NCI-H510A treated with DMSO at 0.1 percent for 48 hours (cell line): ENCODE data around the gene SIRT5.

Source experiments
- DNase-seq: peaks from one replicate; lab custom pipeline; 2025; lab: John Stamatoyannopoulos, UW

The SIRT5 gene

DNA sequence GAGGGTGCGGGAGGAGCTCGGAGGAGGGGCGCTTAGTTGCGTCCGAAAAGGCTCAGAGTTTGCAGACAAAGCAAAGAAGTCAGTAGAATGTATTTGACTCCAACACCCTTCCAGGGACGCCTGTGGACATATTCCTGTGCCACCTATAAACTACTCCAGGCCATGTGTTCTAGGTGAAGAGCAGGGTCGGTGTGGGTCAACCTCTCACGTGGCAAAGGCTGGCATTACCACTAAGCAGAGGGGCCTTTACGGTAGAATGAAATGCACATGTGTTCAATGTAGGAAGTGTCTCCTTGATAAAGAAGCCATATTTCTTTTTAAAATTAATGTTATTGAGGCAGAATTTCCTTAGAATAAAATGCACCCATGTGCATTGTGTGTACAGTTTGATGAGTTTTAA, 15.4 kb downstream of the SIRT5 start:
- DNase-seq, result no peak

DNA sequence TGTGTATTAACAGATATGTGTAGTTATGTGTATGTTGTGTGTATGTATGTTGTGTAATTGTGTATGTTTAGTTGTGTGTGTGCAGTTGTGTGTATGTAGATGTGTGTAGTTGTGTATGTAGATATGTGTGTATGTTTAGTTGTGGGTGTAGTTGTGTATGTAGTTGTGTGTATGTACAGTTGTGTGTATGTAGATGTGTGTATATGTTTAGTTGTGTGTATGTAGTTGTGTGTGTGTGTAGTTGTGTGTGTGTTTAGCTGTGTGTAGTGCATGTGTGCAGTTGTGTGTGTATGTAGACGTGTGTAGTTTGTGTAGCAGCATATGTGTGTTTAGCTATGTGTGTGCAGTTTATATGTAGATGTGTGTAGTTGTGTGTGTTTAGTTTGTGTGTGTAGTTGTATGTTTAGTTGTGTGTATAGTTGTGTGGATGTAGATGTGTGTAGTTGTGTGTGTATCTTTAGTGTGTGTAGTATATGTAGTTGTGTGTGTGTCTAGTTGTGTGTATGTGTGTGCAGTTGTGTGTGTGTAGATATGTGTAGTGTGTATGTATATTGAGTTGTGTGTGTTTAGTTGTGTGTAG, 16.3 kb downstream of the SIRT5 start:
- no peak for DNase-seq

DNA sequence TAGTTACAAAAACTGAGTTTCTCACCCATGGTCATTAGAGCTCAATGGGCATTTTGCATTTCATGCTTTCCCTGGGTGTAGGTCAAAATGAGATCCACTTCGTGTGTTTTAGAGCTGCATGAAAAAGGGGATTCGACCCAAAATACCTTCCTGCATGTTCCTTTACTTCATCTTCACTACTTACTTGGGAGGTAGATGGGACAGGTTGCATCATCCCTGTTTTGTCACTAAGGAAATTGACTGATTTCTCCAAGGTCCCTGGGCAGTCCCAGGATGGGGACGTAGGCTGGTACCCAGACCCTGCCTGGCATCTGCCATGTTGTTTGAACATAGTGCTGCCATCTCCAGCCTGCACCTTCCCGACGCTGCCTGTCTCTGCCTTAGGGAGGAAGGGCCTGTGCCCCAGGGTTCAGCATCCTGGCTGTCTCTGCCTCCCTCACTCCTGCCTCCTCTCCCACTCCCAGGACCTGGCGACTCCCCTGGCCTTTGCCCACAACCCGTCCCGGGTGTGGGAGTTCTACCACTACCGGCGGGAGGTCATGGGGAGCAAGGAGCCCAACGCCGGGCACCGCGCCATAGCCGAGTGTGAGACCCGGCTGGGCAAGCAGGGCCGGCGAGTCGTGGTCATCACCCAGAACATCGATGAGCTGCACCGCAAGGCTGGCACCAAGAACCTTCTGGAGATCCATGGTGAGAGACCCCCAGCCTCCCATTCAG, 17.0 kb downstream of the SIRT5 start:
- no peak for DNase-seq

DNA sequence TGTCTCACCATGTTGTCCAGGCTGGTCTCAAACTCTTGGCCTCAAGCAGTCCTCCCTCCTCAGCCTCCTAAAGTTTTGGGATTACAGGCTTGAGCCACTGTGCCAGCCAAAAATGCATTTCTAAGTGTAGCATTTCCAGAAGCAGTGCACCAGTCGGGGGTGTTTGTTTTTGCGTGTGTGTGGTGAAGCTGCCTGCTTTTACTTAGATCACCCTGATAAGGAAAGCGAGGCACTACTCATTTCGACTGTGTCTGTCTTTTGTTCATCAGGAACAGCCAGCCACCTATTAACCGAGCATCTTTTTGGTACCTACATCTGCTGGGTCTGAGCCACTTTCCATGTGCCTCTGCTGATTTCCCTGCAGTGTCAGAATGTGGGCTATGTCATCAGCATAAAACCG, 18.7 kb downstream of the SIRT5 start:
- DNase-seq, result no peak

DNA sequence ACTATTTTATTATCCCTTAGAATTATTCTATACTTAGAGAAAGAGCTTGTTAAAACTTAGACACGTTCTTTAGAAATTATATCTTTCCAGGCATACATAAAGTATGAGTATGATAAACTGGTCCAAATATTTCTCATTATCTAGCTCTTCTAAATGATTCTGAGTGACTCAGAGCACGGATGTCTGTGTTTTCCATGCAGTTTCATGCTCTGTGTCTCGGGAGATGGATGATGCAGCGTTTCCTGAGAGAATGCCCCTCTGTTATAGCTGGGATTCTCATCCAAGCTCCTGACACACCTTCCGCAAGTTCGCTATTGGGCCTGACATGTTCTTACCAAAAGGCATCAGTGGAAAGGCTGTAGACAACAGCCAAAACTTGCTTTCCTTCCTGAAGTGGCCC, 19.3 kb downstream of the SIRT5 start:
- DNase-seq, result no peak

DNA sequence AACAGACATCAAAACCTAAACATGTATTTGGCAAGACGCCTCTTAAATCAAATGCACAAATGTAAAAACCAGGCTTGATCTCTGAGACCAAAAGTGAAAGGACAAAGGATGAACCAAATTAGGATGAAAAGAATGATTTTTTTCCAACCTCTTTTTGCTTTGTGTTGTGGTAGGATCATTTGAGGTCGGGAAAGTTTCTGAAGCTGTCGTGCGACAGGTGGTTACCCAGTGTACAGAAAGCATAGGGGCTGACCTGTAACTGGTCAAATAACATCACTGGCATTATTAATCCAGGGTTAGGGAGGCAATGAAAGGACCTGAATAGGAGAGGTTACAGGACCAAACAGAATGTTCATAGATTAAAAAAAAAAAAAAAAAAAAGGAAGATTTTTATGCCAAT, 22.7 kb downstream of the SIRT5 start:
- no peak for DNase-seq

DNA sequence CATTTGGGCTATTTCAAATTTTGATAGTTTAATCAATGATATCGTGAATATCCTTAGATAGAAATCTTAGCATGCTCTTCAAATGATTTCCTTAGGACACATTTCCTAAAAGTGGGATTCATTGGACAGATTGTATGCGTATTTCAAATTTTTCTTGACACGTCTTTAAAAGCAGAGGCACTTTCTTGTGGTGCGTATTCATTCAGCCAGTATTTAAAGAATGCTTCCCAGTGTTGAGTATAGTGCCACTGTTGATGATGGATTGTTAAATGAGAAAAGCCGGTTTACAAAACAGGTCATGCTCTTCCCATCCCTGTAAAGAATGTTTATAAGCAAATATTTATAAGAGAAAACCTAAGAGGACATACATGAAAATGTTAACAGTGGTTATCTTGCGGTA, 25.6 kb downstream of the SIRT5 start:
- no peak for DNase-seq

DNA sequence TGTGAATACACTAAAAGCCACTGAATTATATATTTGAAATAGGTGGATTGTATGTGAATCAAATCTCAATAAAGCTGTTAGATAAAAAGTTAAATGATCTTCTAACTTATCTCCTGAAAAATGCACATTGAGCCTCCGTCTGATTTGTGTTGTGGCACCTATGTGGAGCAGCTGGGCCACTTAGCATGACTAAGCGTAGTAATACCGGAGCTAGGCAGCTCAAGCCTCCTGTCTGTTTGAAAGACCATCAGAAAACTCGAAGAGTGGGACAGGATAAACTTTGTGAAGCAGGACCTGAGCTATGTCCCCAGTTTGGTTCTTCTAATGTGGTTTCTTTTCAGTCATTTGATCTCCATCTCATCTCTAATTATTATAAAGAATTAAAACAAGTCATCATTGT, 29.7 kb downstream of the SIRT5 start:
- DNase-seq, result no peak

DNA sequence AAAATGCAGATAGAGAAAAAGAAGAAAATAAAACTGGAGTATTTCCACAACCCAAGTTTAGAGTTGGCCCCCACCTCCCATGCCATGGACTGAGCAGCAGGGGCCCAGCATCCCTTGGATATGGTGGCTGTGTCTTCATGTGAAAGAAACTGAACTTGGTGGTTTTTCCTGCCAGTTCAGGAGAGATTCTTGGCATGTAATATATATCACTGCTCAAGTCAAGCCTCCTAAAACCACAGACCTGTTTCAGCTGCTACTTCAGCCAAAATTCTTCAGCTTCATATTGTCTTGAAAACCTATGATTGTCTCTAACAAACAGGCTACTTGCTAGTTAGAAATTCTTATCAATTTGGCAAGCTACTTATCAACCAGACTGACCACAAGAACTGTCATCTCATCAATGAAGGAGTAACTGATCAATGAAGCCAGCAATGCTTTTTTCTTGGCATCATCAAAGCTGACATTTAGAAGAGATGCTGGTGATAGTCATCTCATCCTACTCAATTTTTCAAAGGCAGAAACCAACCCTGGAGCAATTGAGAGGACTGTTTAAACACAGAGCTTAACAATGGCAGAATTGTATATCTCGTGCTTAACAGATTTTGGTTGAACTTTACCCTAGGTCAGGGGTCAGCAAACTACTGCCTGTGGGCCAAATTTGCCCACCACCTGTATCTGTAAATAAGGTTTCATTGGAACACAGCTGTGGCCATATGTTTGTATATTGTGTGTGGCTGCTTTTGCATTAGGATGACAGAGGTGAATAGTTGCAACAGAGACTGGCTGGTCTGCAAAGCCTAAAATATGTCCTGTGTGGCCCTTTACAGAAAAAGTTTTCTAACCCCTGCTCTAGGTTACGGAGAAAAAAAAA, 30.4 kb downstream of the SIRT5 start:
- DNase-seq, result no peak

DNA sequence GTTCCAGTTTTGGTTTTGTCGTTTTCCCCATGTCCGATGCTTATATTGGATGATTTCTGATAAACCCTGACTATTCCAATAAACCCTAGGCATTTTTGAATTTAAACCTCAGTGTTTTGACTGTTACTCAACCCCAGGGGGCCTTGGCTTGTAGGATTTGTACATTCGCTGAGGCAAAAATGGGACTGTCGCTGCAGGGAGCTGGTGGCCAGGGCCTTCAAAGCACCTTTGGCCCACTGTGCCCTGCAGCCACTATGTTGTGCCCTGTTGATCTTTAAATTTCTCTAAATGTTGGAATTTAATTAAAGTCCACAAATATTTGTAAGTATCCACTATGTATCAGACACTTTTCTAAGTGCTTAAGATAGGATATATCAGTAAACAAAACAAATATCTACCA, 31.2 kb downstream of the SIRT5 start:
- no peak for DNase-seq

DNA sequence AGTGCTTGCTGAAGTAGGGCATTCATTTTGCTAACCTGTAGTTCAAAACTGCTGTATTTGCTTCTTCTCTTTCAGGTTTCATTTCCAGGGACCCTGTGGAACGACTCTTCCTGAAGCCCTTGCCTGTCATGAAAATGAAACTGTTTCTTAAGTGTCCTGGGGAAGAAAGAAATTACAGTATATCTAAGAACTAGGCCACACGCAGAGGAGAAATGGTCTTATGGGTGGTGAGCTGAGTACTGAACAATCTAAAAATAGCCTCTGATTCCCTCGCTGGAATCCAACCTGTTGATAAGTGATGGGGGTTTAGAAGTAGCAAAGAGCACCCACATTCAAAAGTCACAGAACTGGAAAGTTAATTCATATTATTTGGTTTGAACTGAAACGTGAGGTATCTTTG, 37.3 kb downstream of the SIRT5 start:
- no peak for DNase-seq

DNA sequence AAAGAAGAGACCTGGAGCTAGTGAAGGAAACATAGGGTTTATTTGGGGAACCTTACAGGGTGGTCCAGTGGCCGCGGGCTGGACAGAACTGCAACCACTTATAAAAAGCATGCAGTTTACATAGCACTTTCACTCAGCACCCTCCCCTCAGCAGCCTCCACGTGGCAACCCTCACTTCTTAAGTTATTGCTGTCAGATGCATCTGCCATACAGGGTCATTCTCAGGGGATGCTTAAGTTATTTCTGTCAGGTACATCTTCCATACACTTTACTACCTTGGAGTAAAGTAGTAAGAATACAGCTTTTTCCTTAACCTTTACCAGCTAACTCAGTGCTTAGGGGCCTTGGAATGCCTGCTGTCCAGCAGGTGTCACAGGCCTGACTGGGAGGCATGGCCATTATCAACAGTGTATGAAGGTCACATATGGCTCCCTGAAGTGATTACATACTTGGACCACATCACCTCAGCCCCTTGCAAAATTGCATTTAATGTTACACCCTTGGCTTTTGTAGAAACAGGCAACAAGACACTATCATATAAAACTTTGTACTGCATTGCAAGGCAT, 38.7 kb downstream of the SIRT5 start:
- no peak for DNase-seq

DNA sequence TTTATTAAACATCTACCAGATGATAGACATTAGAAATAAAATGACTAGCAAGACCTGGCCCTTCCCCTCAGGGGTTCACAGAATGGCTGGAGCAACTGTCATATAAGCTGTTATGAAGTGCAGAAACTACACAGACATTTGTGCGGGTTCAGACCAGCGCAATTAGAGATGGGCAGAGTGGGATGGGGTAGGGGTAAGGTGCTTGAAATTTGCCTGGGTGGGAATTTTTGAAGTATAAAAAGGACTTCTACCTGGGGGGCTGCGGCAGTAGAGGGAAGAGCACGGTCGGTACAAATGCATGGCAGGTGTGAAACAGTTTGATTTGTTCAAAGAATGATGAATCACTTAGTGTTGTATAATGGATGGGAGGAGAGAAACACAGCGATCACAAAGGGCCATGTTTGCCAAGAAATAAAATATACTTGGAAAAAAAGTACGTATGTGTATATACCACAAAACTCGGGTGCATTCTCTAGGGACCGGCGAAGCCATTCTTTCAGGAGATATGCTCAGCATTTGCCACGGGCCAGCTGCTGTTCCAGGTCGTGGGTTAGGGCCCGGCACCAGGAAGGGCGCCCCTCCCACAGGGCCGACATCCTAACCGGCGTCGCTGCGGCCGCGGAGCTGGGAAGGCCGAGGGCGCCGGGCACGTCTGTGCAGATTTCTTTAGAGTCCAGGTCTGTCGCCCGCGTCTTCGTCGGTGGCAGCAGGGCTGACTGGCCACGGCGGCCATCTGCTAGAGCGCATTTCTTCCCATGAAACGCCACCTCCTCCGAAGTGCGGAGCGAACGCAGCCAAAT, 39.9 kb downstream of the SIRT5 start:
- DNase-seq, result peak; percentile 59

DNA sequence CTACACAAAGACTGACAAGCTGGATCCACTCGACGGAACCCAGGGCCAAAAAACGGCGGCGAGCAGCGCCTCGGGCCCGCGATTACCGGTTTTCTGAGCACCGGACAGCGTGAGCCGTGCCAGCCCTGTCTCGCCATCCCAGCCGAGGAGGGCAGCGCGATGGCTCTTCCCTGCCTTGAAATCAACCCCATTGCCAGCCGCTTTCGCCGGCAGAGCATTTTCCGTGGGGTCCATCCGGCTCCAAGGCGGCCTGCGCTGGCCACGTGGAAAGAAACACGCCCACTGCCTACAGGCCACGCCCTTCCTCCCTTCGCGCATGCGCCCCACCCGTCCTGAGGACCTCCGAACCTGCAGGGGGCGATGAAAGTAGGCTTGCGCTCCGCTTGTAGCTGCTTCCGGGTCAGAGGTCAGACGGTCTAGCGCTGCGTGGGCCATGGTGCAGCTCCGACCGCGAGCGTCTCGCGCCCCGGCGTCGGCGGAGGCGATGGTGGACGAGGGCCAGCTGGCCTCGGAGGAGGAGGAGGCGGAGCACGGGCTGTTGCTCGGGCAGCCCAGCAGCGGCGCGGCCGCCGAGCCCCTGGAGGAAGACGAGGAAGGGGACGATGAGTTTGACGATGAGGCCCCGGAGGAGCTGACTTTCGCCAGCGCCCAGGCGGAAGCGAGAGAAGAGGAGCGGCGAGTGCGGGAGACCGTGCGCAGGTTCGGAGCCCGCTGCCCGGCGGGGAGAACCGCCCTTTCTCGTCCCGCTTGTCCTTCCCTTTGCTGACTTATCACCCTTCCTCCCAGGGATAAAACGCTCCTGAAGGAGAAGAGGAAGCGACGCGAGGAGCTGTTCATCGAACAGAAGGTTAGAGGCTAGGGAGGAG, 40.8 kb downstream of the SIRT5 start, which contains the start of gene NOL7:
NOL7 (plus strand) TSS at position 410 of the 866 bp plus-strand sequence; CDS start at position 434, 24 bp downstream.
- peak; percentile 85 for DNase-seq

DNA sequence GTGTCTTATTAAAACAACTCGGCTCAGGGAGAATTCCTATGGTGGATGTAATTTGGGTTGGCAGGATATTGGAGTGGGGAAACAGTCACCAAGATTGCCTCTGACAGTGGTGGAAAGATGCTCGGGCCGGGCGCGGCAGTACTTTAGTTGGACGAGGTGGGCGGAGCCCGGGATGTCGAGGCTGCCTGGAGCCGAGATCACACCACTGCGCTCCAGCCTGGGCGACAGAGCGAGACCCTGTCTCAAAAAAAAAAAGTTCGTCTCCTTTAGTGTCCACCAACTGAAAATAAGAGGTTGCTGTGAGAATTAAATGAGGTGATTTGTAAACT, 41.4 kb downstream of the SIRT5 start:
- DNase-seq, result peak; percentile 45

DNA sequence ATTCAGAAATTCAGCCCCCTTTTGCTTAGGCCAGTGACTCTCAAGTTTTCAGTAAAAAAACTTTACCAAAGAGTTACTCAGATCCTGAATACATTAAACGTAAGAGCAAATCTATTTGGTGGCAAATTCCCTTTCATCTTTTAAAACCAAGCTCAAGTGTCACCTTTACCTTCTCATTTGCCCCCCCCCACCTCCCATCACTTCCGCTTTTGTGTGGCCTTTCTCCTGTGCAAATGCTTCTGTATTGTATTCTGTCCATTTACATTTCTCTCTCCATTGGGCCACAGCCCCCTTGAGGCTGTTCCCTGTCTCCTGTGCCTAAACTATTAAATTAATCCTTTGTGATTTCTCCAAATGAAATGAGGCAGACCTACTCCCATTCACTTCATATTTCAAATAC, 42.7 kb downstream of the SIRT5 start:
- no peak for DNase-seq

DNA sequence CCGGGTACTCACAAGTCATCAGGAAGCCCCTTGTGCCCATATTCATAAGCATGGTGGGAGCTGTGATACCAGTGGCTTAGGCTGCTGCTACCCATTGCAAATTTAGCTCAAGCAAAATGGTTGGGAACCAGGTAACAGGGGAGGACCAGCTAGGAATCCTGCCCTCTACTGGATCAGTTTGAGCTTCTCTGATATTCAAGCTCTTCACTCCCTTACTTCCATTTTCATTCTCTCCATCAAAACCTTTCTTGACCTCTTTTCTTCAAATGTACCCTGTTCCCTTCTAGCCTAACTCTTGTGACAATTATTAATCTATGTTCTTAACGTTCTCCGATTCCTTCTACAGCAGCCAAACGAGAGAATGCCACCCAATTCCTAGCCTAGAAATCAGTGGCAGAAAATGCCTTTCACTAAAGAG, 50.5 kb downstream of the SIRT5 start:
- DNase-seq, result peak; percentile 24

DNA sequence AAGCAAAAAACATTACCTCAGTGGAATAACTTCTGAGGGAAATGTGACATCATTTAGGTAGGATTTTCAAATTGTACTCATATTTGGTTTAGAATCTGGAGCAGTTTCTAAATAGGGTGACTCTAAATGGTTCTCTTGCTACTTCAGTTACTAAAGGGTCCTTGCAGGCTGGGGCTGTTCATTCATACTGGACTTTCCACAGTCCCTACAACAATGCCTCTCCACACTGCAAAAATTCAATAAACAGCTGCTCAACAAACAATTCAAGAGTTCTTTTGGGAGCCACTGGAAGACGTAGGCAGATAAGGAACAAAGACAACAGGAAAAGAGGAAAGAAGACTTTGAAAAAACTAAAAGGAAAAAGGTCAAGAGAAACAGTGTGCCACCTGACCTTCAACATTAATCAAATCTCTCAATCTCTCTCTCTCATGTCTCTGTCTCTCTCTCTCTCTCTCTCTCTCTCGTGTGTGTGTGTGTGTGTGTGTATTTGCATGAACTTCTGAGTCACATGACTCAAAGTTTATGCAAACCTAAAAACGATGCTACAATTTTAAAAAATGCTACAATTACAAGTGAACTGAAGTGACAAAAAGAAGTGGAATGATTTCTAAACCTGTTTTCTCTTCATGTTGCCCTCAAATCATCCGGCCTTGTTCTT, 55.2 kb downstream of the SIRT5 start:
- no peak for DNase-seq

DNA sequence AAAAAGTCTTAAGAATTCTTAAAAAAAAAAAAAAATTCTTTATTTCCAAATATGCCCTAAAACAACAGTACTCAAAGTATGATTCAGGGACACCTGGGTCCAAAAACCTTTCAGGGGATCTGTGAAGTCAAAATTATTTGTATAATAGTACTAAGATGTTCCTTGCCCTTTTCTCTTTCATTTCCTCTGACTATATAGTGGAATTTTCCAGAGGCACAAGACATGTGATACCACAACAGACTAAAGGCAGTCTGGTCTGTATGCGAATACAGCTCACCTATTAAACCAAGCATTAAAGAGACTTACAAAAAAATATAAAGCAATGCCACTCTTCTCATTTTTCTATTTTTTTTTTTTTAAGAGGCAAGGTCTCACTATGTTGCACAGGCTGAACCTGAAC, 56.1 kb downstream of the SIRT5 start:
- no peak for DNase-seq

DNA sequence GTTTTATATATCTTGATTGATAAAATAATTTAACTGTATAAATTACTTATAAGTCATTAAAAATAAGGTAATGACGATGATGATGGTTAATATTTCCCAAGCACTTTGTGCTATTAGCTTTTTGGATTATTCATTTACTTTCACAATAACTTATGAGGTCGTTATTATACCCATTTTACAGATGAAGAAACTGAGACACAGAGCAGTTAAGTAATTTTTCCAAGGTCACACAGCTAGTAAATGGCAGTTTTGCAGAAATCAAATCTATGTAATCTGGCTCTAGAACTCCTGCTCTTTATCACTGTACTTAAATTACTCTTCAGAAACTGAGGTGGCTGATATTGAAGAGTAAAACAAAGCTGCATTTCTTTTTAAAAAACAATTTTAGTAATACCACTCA, 58.9 kb downstream of the SIRT5 start:
- DNase-seq, result no peak
